ENCODE results near the gene VPS33B. TPM values are rescaled to one million over a fixed set of nuclear protein-coding genes. Genes with fewer than 3 reads are reported as not detected.

VPS33B gene
- total RNA-seq, 4 donors from 2014 or later: 6.7 to 12.6 (median 8.1) TPM

DNA sequence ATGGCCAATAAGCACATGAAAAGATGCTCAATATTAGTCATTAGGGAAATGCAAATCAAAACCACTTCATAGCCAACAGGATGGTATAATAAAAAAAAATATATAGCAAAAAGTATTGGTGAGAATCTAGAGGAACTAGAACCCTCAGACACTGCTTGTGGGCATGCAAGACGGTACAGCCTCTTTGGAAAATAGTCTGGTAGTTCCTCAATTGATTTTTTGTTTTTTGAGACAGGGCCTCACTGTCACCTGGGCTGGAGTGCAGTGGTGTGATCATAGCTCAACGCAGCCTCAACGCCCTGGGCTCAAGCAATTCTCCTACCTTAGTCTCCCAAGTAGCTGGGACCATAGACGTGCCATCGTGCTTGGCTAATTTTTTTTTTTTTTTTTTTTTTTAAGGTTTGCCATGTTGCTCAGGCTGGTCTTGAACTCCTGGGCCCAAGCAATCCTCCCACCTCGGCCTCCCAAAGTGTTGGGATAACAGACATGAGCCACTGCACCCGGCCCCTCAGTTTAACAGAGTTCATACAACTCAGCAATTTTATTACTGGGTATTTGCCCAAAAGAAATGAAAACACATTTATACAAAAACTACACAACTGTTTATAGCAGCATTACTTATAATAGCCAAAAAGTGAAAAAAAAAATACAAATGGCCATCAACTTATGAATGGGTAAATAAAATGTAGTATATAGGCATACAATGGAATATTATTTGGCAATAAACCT is 33.2 kb downstream of the VPS33B start:
- no peak overlapping the region for H3K27ac ChIP-seq
- TF ChIP-seq, protein P1, sequence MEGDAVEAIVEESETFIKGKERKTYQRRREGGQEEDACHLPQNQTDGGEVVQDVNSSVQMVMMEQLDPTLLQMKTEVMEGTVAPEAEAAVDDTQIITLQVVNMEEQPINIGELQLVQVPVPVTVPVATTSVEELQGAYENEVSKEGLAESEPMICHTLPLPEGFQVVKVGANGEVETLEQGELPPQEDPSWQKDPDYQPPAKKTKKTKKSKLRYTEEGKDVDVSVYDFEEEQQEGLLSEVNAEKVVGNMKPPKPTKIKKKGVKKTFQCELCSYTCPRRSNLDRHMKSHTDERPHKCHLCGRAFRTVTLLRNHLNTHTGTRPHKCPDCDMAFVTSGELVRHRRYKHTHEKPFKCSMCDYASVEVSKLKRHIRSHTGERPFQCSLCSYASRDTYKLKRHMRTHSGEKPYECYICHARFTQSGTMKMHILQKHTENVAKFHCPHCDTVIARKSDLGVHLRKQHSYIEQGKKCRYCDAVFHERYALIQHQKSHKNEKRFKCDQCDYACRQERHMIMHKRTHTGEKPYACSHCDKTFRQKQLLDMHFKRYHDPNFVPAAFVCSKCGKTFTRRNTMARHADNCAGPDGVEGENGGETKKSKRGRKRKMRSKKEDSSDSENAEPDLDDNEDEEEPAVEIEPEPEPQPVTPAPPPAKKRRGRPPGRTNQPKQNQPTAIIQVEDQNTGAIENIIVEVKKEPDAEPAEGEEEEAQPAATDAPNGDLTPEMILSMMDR (IDR thresholded peaks at IDR 0.05): no peak
- TF ChIP-seq POLR2A (IDR thresholded peaks at IDR 0.05): no peak
- H3K4me3 ChIP-seq: no peak overlapping the region
- no peaks in the 10 kb centered on the region for H3K36me3 ChIP-seq
- intact Hi-C loops (cut with DNase I; ENCODE audit: low total_unique reads): no loop called here
- H3K4me1 ChIP-seq: no peaks in the 10 kb centered on the region
- no peak for DNase-seq
- no peaks in the 10 kb centered on the region for H3K9me3 ChIP-seq
- no peaks in the 10 kb centered on the region for H3K27me3 ChIP-seq

DNA sequence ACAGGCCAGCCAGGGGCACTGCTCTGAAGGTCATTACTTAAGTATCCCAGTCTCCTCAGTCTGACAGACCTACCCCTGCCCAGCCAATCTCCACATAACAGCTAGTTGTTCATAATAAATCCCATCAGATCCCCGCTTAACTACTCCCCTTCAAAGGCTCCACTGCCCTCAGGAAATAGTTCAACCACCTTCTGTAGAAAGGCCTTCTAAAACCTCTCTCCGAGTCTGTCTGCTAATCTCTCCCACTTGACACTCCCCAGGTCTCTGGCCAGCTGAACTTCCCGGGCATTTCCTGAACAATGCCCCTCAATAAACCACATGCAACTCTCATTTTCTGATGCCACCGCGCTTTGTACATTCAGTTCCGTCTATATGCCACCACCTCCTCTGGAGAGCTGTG is 34.1 kb downstream of the VPS33B start:
- H3K4me1 ChIP-seq: no peaks in the 10 kb centered on the region
- intact Hi-C loops (cut with DNase I; ENCODE audit: low total_unique reads): no loop called here
- no peak for TF ChIP-seq POLR2A (IDR thresholded peaks at IDR 0.05)
- TF ChIP-seq, protein P1 (IDR thresholded peaks at IDR 0.05): no peak
- no peak overlapping the region for H3K27ac ChIP-seq
- no peaks in the 10 kb centered on the region for H3K9me3 ChIP-seq
- H3K27me3 ChIP-seq: no peaks in the 10 kb centered on the region
- DNase-seq: no peak
- H3K4me3 ChIP-seq: no peak overlapping the region
- H3K36me3 ChIP-seq: no peaks in the 10 kb centered on the region

- H3K4me1 ChIP-seq: no peaks in the 10 kb centered on the region
- no peaks in the 10 kb centered on the region for H3K9me3 ChIP-seq
- intact Hi-C loops (cut with DNase I; ENCODE audit: low total_unique reads): no loop called here
- H3K27ac ChIP-seq: no peak overlapping the region
- H3K4me3 ChIP-seq: no peak overlapping the region
- DNase-seq: no peak
- TF ChIP-seq, protein P1 (IDR thresholded peaks at IDR 0.05): no peak
- TF ChIP-seq POLR2A (IDR thresholded peaks at IDR 0.05): no peak
- no peaks in the 10 kb centered on the region for H3K36me3 ChIP-seq
- H3K27me3 ChIP-seq: no peaks in the 10 kb centered on the region
Measured at GRCh38 chr15:90987561-90988141, 34.7 kb downstream of the VPS33B start.

DNA sequence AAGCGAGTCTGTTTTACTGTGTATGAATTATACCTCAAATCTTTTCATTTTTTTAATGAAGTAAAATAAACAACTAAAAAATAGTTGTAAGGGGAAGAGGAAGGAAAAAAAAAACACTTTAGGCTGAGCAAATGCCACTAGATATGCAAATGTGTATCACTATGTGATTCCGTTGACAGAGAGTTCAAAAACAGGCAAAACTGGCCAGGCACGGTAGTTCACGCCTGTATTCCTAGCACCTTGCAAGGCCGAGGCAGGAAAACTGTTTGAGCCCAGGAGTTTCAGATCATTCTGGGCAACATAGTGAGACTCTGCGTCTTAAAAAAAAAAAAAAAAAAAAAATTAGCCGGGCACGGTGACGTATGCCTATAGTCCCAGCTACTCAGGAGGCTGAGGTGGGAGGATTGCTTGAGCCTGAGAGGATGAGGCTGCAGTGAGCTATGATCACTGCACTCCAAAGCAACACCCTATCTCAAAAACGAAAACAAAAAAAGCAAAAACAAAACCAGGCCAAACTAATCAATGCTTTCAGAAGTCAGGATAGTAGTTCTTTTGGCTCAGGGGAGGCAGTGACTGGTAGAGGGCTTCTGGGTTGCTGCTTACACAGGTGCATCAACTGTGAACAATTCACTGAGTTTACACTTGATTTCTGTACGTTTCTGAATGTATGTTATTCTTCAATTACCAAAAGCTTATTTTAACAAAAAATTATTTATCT is 35.4 kb downstream of the VPS33B start:
- Histone ChIP-seq H3K4me1 (no peaks in the 10 kb centered on the region), H3K36me3 (no peaks in the 10 kb centered on the region), H3K4me3 (no peak overlapping the region), H3K27ac (no peak overlapping the region), H3K9me3 (no peaks in the 10 kb centered on the region), H3K27me3 (no peaks in the 10 kb centered on the region)
- intact Hi-C loops (cut with DNase I; ENCODE audit: low total_unique reads): no loop called here
- TF ChIP-seq, protein P1 (IDR thresholded peaks at IDR 0.05): no peak
- no peak for TF ChIP-seq POLR2A (IDR thresholded peaks at IDR 0.05)
- DNase-seq: no peak

GRCh38 chr15:90982135-90982534 is 40.3 kb downstream of the VPS33B start:
- no peaks in the 10 kb centered on the region for H3K36me3 ChIP-seq
- intact Hi-C loops (cut with DNase I; ENCODE audit: low total_unique reads): no loop called here

More at GRCh38 chr15:90982135-90982534, 40.3 kb downstream of the VPS33B start:
- no peak for TF ChIP-seq POLR2A (IDR thresholded peaks at IDR 0.05)
- TF ChIP-seq, protein P1 (IDR thresholded peaks at IDR 0.05): no peak
- Histone ChIP-seq H3K9me3 (no peaks in the 10 kb centered on the region), H3K4me1 (no peaks in the 10 kb centered on the region), H3K27me3 (no peaks in the 10 kb centered on the region), H3K27ac (no peak overlapping the region), H3K4me3 (no peak overlapping the region)
- no peak for DNase-seq

Measured in uterus (tissue), 4 donors.